PC-3 (cell line): ENCODE data around the gene EDA2R. TPM values are rescaled to one million over a fixed set of nuclear protein-coding genes. Genes with fewer than 3 reads are reported as not detected.

Experiments used
- ATAC-seq: fragments of 200-7000 bp; cut with Tn5 transposase; 2 replicates; pipeline ENCODE4 v1.9.1; 2020; ENCODE audit warnings: mild to moderate bottlenecking, moderate library complexity
- BruUV-seq: library from RNA; stranded (reverse); fragments of 400-500 nt; replicated peaks from 2 replicates; lab custom pipeline; 2021; lab: Mats Ljungman, UMichigan
- CTCF ChIA-PET: fragments of 300-600 bp; sonication (Branson Sonifier 250); formaldehyde crosslinking; loops from one replicate; lab custom pipeline; 2022; ENCODE audit warnings: antibody characterized with exemption; lab: Charles Lee
- POLR2A ChIA-PET: fragments of 300-600 bp; sonication (Branson Sonifier 250); formaldehyde crosslinking; loops from one replicate; lab custom pipeline; 2022; ENCODE audit warnings: antibody characterized with exemption; ENCODE audit not compliant: unreplicated experiment; lab: Charles Lee
- DNase-seq: peaks from one replicate; pipeline ENCODE4 v3.0.0-alpha.2; 2015
- H2AFZ ChIP-seq: fragments of 300-600 bp; sonication (generic); 2 replicates; pipeline ENCODE4 v1.6.0; 2016; ENCODE audit warnings: antibody characterized with exemption, low read length
- H3F3A ChIP-seq: fragments of 300-600 bp; sonication (generic); one replicate; pipeline ENCODE4 v1.6.0; 2017; ENCODE audit warnings: antibody characterized with exemption, low read length, control low read depth, mild to moderate bottlenecking; ENCODE audit not compliant: unreplicated experiment
- H3K27ac ChIP-seq: fragments of 300-600 bp; sonication (generic); 2 replicates; pipeline ENCODE4 v1.5.1; 2016; ENCODE audit warnings: mild to moderate bottlenecking, low read length
- H3K27me3 ChIP-seq: fragments of 300-600 bp; sonication (generic); 2 replicates; pipeline ENCODE4 v1.6.1; 2016; ENCODE audit warnings: low read length, mixed read lengths
- H3K36me3 ChIP-seq: fragments of 300-600 bp; sonication (generic); 2 replicates; pipeline ENCODE4 v1.6.1; 2016; ENCODE audit warnings: low read depth, mixed run types, low read length, mixed read lengths
- H3K4me1 ChIP-seq: fragments of 300-600 bp; sonication (generic); 2 replicates; pipeline ENCODE4 v1.5.1; 2016; ENCODE audit warnings: low read length; ENCODE audit not compliant: insufficient read depth
- H3K4me2 ChIP-seq: fragments of 300-600 bp; sonication (generic); 2 replicates; pipeline ENCODE4 v1.6.0; 2016; ENCODE audit warnings: low read length
- H3K4me3 ChIP-seq: fragments of 300-600 bp; sonication (generic); 2 replicates; pipeline ENCODE4 v1.5.1; 2016; ENCODE audit warnings: mild to moderate bottlenecking, low read length, mixed read lengths
- H3K79me2 ChIP-seq: fragments of 300-600 bp; sonication (generic); 2 replicates; pipeline ENCODE4 v1.6.1; 2017; ENCODE audit warnings: low read length, mixed read lengths
- H3K9ac ChIP-seq: fragments of 300-600 bp; sonication (generic); 2 replicates; pipeline ENCODE4 v1.6.0; 2016; ENCODE audit warnings: mild to moderate bottlenecking, low read length
- H3K9me2 ChIP-seq: fragments of 300-600 bp; sonication (generic); replicated peaks from 2 replicates; pipeline ENCODE4 v1.6.1; 2016; ENCODE audit warnings: mixed run types, low read length, mixed read lengths
- H3K9me3 ChIP-seq: fragments of 300-600 bp; sonication (generic); 2 replicates; pipeline ENCODE4 v1.6.1; 2016; ENCODE audit warnings: low read length, mixed read lengths
- H4K20me1 ChIP-seq: fragments of 300-600 bp; sonication (generic); 2 replicates; pipeline ENCODE4 v1.6.1; 2016; ENCODE audit warnings: low read length, mixed read lengths
- CTCF ChIP-seq: fragments of 300-600 bp; sonication (generic); conservative IDR thresholded peaks from 2 replicates; pipeline ENCODE4 v1.5.1; 2017; ENCODE audit warnings: antibody characterized with exemption, low read depth, mild to moderate bottlenecking, low read length
- EZH2 ChIP-seq: fragments of 300-600 bp; sonication (generic); IDR thresholded peaks from one replicate; pipeline ENCODE4 v1.6.1; 2017; ENCODE audit warnings: antibody characterized with exemption, mild to moderate bottlenecking, low read length; ENCODE audit not compliant: unreplicated experiment
- EZH2phosphoT487 ChIP-seq: fragments of 300-600 bp; sonication (generic); IDR thresholded peaks from 2 replicates; pipeline ENCODE4 v1.6.1; 2018; ENCODE audit warnings: mild to moderate bottlenecking, antibody characterized with exemption, low read length, borderline replicate concordance
- intact Hi-C: fragments of 100-400 bp; cut with micrococcal nuclease; formaldehyde crosslinking; loops from 2 replicates; pipeline ENCODE4 v1.9.0; 2023
- total RNA-seq: library from RNA; depleted of rRNA; stranded (reverse); fragments of >200 nt; gene quantifications from 2 replicates; pipeline ENCODE4 v1.2.3, GENCODE V29; 2014

The EDA2R gene
- total RNA-seq, 1 experiment from 2014 or later: not detected

GRCh38 chrX:66547847-66548369, 91.0 kb downstream of the EDA2R start:
- no peak overlapping the region for H3K4me2 ChIP-seq
- no peaks in the 10 kb centered on the region for H3K27me3 ChIP-seq
- intact Hi-C loops: no loop called here
- no peaks in the 10 kb centered on the region for H3K36me3 ChIP-seq
- BruUV-seq: no TSS peak
- H3K27ac ChIP-seq: no peak overlapping the region
- ATAC-seq: no peak
- H3K79me2 ChIP-seq: no peaks in the 10 kb centered on the region
- H4K20me1 ChIP-seq: no peaks in the 10 kb centered on the region
- POLR2A ChIA-PET: no interaction called here
- no peak overlapping the region for H3K9ac ChIP-seq
- H3K4me3 ChIP-seq: no peak overlapping the region
- no peaks in the 10 kb centered on the region for H3K9me3 ChIP-seq
- no peaks in the 10 kb centered on the region for H3F3A ChIP-seq
- DNase-seq: no peak
- H2AFZ ChIP-seq: no peak overlapping the region
- CTCF ChIA-PET: no interaction called here
- no peaks in the 10 kb centered on the region for H3K9me2 ChIP-seq
- H3K4me1 ChIP-seq: no peaks in the 10 kb centered on the region
- TF ChIP-seq EZH2 (no peak), CTCF (no peak), EZH2phosphoT487 (no peak)
